Kidney (tissue), 14 donors: ENCODE measurements around the gene SULT2B1. TPM values are rescaled to one million over a fixed set of nuclear protein-coding genes. Genes with fewer than 3 reads are reported as not detected.

Source experiments
- DNase-seq, 5 donors: peaks; one replicate each; pipeline ENCODE4 v3.0.0-alpha.2; 2013 to 2020
- FAIRE-seq: peaks from 2 replicates; lab custom pipeline; 2012; peaks lifted over from hg19 to GRCh38; lab: Jason Lieb, UNC
- H3K27ac ChIP-seq, 2 donors: one replicate each; pipeline ENCODE4 v1.7.0; 2013; ENCODE audit warnings: low read depth in 2 of 2, low read length in 2 of 2, inconsistent platforms in 1 of 2
- H3K27me3 ChIP-seq: one replicate; pipeline ENCODE4 v1.7.1; 2013; ENCODE audit warnings: low read length, inconsistent platforms; ENCODE audit not compliant: control insufficient read depth, insufficient read depth
- H3K36me3 ChIP-seq, 3 donors: one replicate each; pipeline versions ENCODE4 v1.7.0 to v1.7.1; 2013; ENCODE audit warnings: low read length in 3 of 3, control low read depth in 1 of 3, inconsistent platforms in 1 of 3; ENCODE audit not compliant: insufficient read depth in 3 of 3, control insufficient read depth in 2 of 3
- H3K4me1 ChIP-seq, 3 donors: one replicate each; pipeline versions ENCODE4 v1.7.0 to v1.7.1; 2013; ENCODE audit warnings: low read length in 3 of 3, inconsistent platforms in 1 of 3, low read depth in 1 of 3; ENCODE audit not compliant: control insufficient read depth in 2 of 3, insufficient read depth in 2 of 3
- H3K4me3 ChIP-seq, 3 donors: one replicate each; pipeline versions ENCODE4 v1.7.0 to v1.8.1; 2013; ENCODE audit warnings: low read length in 3 of 3, control low read depth in 1 of 3, inconsistent platforms in 1 of 3
- H3K9ac ChIP-seq, 3 donors: one replicate each; pipeline versions ENCODE4 v1.7.0 to v1.7.1; 2013; ENCODE audit warnings: low read length in 3 of 3, control low read depth in 1 of 3, inconsistent platforms in 1 of 3
- H3K9me3 ChIP-seq, 3 donors: one replicate each; pipeline versions ENCODE4 v1.7.0 to v1.7.1; 2013; ENCODE audit warnings: low read length in 3 of 3, control low read depth in 1 of 3, inconsistent platforms in 1 of 3; ENCODE audit not compliant: control insufficient read depth in 2 of 3, insufficient read depth in 1 of 3
- intact Hi-C: fragments of 100-400 bp; cut with DNase I; formaldehyde crosslinking; loops from one replicate; pipeline ENCODE4 v1.11.1; 2022
- polyA plus RNA-seq: library from polyadenylated mRNA; stranded (reverse); fragments of 350-450 nt; fragmentation: Illumina TruSeq; extraction: RNeasy Lipid Tissue Mini Kit (QIAGEN cat#74804); gene quantifications from one replicate; pipeline ENCODE4 v1.2.3, GENCODE V29; 2014; ENCODE audit warnings: low read depth, low replicate concordance; ENCODE audit not compliant: insufficient read depth
- total RNA-seq: library from RNA; stranded (reverse); fragmentation: NEBNext Ultra II Directional; extraction: Animal tissue kit (Norgen Biotek cat#: 25700); gene quantifications from one replicate; pipeline ENCODE4 v1.2.1, GENCODE V29; 2021
- TF ChIP-seq, protein P1 (sequence below): IDR thresholded peaks from 3 replicates; pipeline ENCODE4 v1.5.1; 2012; ENCODE audit warnings: mild to moderate bottlenecking, moderate library complexity, borderline replicate concordance; ENCODE audit not compliant: insufficient read depth; ENCODE audit errors: extremely low read depth
- donor health status: control.
- donor health status: control.
- donor health status: control.
- donor health status: control.
- donor health status: control.
- donor health status: DM: yes; HTN: yes; CAD: no.
- donor health status: Normal renal cell carcinoma (clear cell type).

Gene SULT2B1
- total and polyA plus RNA-seq, 2 donors from 2014 or later = 2.3 TPM

DNA sequence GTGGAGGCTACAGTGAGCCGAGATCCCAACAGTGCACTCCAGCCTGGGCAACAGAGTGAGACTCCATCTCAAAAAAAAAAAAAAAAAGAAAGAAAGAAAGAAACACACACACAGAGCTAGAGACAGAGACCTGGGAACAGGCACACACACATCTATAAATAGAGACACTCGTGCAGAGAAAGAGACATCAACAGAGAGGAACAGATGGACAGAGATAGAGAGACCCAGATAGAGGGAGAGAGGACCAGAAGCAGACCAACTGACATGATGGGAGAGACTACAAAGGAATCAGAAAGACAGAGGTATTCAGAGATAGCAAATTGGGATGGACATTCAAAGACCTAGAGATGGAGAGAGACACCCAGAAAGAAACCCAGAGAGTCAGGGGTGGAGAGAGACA, 96.2 kb downstream of the SULT2B1 start:
- no peak overlapping the region for H3K27ac ChIP-seq
- DNase-seq (no peak), FAIRE-seq (no peak)
- no peaks in the 10 kb centered on the region for H3K9me3 ChIP-seq
- no peak overlapping the region for H3K9ac ChIP-seq
- no peaks in the 10 kb centered on the region for H3K27me3 ChIP-seq
- intact Hi-C loops = no loop called here
- no peaks in the 10 kb centered on the region for H3K36me3 ChIP-seq
- no peak overlapping the region for H3K4me3 ChIP-seq
- peaks cover 0 to 7% (median 0%) of the 10 kb centered on the region in 3 donors for H3K4me1 ChIP-seq
- TF ChIP-seq, protein P1, sequence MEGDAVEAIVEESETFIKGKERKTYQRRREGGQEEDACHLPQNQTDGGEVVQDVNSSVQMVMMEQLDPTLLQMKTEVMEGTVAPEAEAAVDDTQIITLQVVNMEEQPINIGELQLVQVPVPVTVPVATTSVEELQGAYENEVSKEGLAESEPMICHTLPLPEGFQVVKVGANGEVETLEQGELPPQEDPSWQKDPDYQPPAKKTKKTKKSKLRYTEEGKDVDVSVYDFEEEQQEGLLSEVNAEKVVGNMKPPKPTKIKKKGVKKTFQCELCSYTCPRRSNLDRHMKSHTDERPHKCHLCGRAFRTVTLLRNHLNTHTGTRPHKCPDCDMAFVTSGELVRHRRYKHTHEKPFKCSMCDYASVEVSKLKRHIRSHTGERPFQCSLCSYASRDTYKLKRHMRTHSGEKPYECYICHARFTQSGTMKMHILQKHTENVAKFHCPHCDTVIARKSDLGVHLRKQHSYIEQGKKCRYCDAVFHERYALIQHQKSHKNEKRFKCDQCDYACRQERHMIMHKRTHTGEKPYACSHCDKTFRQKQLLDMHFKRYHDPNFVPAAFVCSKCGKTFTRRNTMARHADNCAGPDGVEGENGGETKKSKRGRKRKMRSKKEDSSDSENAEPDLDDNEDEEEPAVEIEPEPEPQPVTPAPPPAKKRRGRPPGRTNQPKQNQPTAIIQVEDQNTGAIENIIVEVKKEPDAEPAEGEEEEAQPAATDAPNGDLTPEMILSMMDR = no peak

Other genes with a start within 250 kb of the SULT2B1 start
- gene EMP3, start 226.6 kb upstream of the SULT2B1 start, total RNA-seq = 78.6 TPM
- gene EMP3, start 226.6 kb upstream of the SULT2B1 start, polyA plus RNA-seq = 75.9 TPM
- gene TMEM143, start 188.2 kb upstream of the SULT2B1 start, total RNA-seq = 9.2 TPM
- 15.7 TPM for gene TMEM143, start 188.2 kb upstream of the SULT2B1 start, polyA plus RNA-seq
- not detected for gene SYNGR4, start 187.8 kb upstream of the SULT2B1 start, total RNA-seq
- gene SYNGR4, start 187.8 kb upstream of the SULT2B1 start, polyA plus RNA-seq = not detected
- gene KDELR1, start 160.6 kb upstream of the SULT2B1 start, total RNA-seq = 169 TPM
- gene KDELR1, start 160.6 kb upstream of the SULT2B1 start, polyA plus RNA-seq = 204 TPM
- 0.54 TPM for gene GRIN2D, start 158.5 kb upstream of the SULT2B1 start, total RNA-seq
- gene GRIN2D, start 158.5 kb upstream of the SULT2B1 start, polyA plus RNA-seq = 0.13 TPM
- gene GRWD1, start 106.2 kb upstream of the SULT2B1 start, total RNA-seq = 34.0 TPM
- gene GRWD1, start 106.2 kb upstream of the SULT2B1 start, polyA plus RNA-seq = 19.0 TPM
- gene KCNJ14, start 96.6 kb upstream of the SULT2B1 start, total RNA-seq = 1.0 TPM
- gene KCNJ14, start 96.6 kb upstream of the SULT2B1 start, polyA plus RNA-seq = 0.28 TPM
- gene CYTH2, start 82.8 kb upstream of the SULT2B1 start, total RNA-seq = 96.1 TPM
- gene CYTH2, start 82.8 kb upstream of the SULT2B1 start, polyA plus RNA-seq = 51.0 TPM
- gene LMTK3, start 40.3 kb upstream of the SULT2B1 start, total RNA-seq = 8.4 TPM
- gene LMTK3, start 40.3 kb upstream of the SULT2B1 start, polyA plus RNA-seq = 4.2 TPM
- gene SPACA4, start 54.6 kb downstream of the SULT2B1 start, total RNA-seq = not detected
- not detected for gene SPACA4, start 54.6 kb downstream of the SULT2B1 start, polyA plus RNA-seq
- 15.9 TPM for gene FAM83E, start 62.9 kb downstream of the SULT2B1 start, total RNA-seq
- 0.41 TPM for gene FAM83E, start 62.9 kb downstream of the SULT2B1 start, polyA plus RNA-seq
- 986 TPM for gene RPL18, start 67.0 kb downstream of the SULT2B1 start, total RNA-seq
- gene RPL18, start 67.0 kb downstream of the SULT2B1 start, polyA plus RNA-seq = 1,596 TPM
- gene SPHK2, start 67.3 kb downstream of the SULT2B1 start, total RNA-seq = 23.3 TPM
- 37.2 TPM for gene SPHK2, start 67.3 kb downstream of the SULT2B1 start, polyA plus RNA-seq
- gene DBP, start 85.2 kb downstream of the SULT2B1 start, total RNA-seq = 14.5 TPM
- 20.4 TPM for gene DBP, start 85.2 kb downstream of the SULT2B1 start, polyA plus RNA-seq
- 11.6 TPM for gene CA11, start 94.0 kb downstream of the SULT2B1 start, total RNA-seq
- 42.3 TPM for gene CA11, start 94.0 kb downstream of the SULT2B1 start, polyA plus RNA-seq
- gene NTN5, start 120.8 kb downstream of the SULT2B1 start, total RNA-seq = 0.85 TPM
- 0.52 TPM for gene NTN5, start 120.8 kb downstream of the SULT2B1 start, polyA plus RNA-seq
- gene FUT2, start 143.8 kb downstream of the SULT2B1 start, total RNA-seq = 5.8 TPM
- 0.28 TPM for gene FUT2, start 143.8 kb downstream of the SULT2B1 start, polyA plus RNA-seq
- 2.2 TPM for gene MAMSTR, start 167.6 kb downstream of the SULT2B1 start, total RNA-seq
- gene MAMSTR, start 167.6 kb downstream of the SULT2B1 start, polyA plus RNA-seq = 3.6 TPM
- 23.3 TPM for gene RASIP1, start 188.4 kb downstream of the SULT2B1 start, total RNA-seq
- 13.6 TPM for gene RASIP1, start 188.4 kb downstream of the SULT2B1 start, polyA plus RNA-seq
- gene IZUMO1, start 194.7 kb downstream of the SULT2B1 start, total RNA-seq = 0.79 TPM
- not detected for gene IZUMO1, start 194.7 kb downstream of the SULT2B1 start, polyA plus RNA-seq
- gene FUT1, start 200.5 kb downstream of the SULT2B1 start, total RNA-seq = 4.3 TPM
- gene FUT1, start 200.5 kb downstream of the SULT2B1 start, polyA plus RNA-seq = 2.3 TPM
- not detected for gene FGF21, start 203.4 kb downstream of the SULT2B1 start, total RNA-seq
- not detected for gene FGF21, start 203.4 kb downstream of the SULT2B1 start, polyA plus RNA-seq